OCI-LY1 (cell line): ENCODE measurements around the gene STAMBP.

Experiments used
- H2AFZ ChIP-seq: fragments of 200-600 bp; sonication (generic), shearing (Covaris generic); 2 replicates; pipeline ENCODE4 v1.6.0; 2014; ENCODE audit warnings: antibody characterized with exemption, mild to moderate bottlenecking, low read length
- H3F3A ChIP-seq: fragments of 200-600 bp; sonication (generic), shearing (Covaris generic); 2 replicates; pipeline ENCODE4 v1.6.0; 2014; ENCODE audit warnings: mild to moderate bottlenecking, antibody characterized with exemption, low read length, moderate library complexity; ENCODE audit not compliant: insufficient read depth
- H3K27ac ChIP-seq: fragments of 200-600 bp; sonication (generic); 2 replicates; pipeline ENCODE4 v1.5.1; 2014; ENCODE audit warnings: low read length, mixed run types, mild to moderate bottlenecking, low read depth; ENCODE audit not compliant: poor library complexity, severe bottlenecking
- H3K27me3 ChIP-seq: fragments of 200-600 bp; sonication (generic); 2 replicates; pipeline ENCODE4 v1.6.0; 2014; ENCODE audit warnings: antibody characterized with exemption, mild to moderate bottlenecking, low read length, moderate library complexity; ENCODE audit not compliant: insufficient read depth
- H3K36me3 ChIP-seq: fragments of 200-600 bp; sonication (generic); 2 replicates; pipeline ENCODE4 v1.6.1; 2014; ENCODE audit warnings: mild to moderate bottlenecking, antibody characterized with exemption, low read length, moderate library complexity, mixed read lengths; ENCODE audit not compliant: insufficient read depth
- H3K4me1 ChIP-seq: fragments of 200-600 bp; sonication (generic); 2 replicates; pipeline ENCODE4 v1.5.1; 2014; ENCODE audit warnings: mild to moderate bottlenecking, low read length, moderate library complexity; ENCODE audit not compliant: insufficient read depth, severe bottlenecking
- H3K4me2 ChIP-seq: fragments of 200-600 bp; sonication (generic), shearing (Covaris generic); 2 replicates; pipeline ENCODE4 v1.6.1; 2014; ENCODE audit warnings: low read length
- H3K4me3 ChIP-seq: fragments of 200-600 bp; sonication (generic); 2 replicates; pipeline ENCODE4 v1.5.1; 2014; ENCODE audit warnings: low read length, low read depth, mild to moderate bottlenecking, mixed read lengths; ENCODE audit not compliant: poor library complexity, severe bottlenecking
- H3K79me2 ChIP-seq: fragments of 200-600 bp; shearing (Covaris generic); 2 replicates; pipeline ENCODE4 v1.6.1; 2016; ENCODE audit warnings: mixed run types, low read length, mixed read lengths; ENCODE audit not compliant: insufficient read depth
- H3K9ac ChIP-seq: fragments of 200-600 bp; sonication (generic), shearing (Covaris generic); 2 replicates; pipeline ENCODE4 v1.6.1; 2014; ENCODE audit warnings: mild to moderate bottlenecking, low read length, mixed read lengths
- H3K9me2 ChIP-seq: fragments of 200-600 bp; sonication (generic), shearing (Covaris generic); 2 replicates; pipeline ENCODE4 v1.6.1; 2014; ENCODE audit warnings: low read depth, mild to moderate bottlenecking, low read length, mixed read lengths
- H3K9me3 ChIP-seq: fragments of 200-600 bp; shearing (Covaris generic); 2 replicates; pipeline ENCODE4 v1.6.1; 2014; ENCODE audit warnings: low read length, mixed read lengths
- H4K20me1 ChIP-seq: fragments of 200-600 bp; sonication (generic), shearing (Covaris generic); 2 replicates; pipeline ENCODE4 v1.6.0; 2016; ENCODE audit warnings: mild to moderate bottlenecking, low read length; ENCODE audit not compliant: insufficient read depth
- CTCF ChIP-seq: fragments of 200-600 bp; sonication (generic), shearing (Covaris generic); IDR thresholded peaks from 2 replicates; pipeline ENCODE4 v1.5.1; 2017; ENCODE audit warnings: mild to moderate bottlenecking, antibody characterized with exemption, low read length, moderate library complexity, mixed read lengths
- EZH2 ChIP-seq: fragments of 200-600 bp; sonication (generic), shearing (Covaris generic); IDR thresholded peaks from 2 replicates; pipeline ENCODE4 v1.8.0; 2017; ENCODE audit warnings: borderline replicate concordance, mixed run types, mild to moderate bottlenecking, antibody characterized with exemption, low read length, moderate library complexity, mixed read lengths

The STAMBP gene

GRCh38 chr2:73850009-73850408, 21.2 kb downstream of the STAMBP start:
- no peaks in the 10 kb centered on the region for H3K4me1 ChIP-seq
- peaks cover 82% of the 10 kb centered on the region for H3K36me3 ChIP-seq
- no peaks in the 10 kb centered on the region for H3K9me3 ChIP-seq
- no peaks in the 10 kb centered on the region for H4K20me1 ChIP-seq
- H3K9ac ChIP-seq: no peak overlapping the region
- no peak overlapping the region for H3K27ac ChIP-seq
- no peak overlapping the region for H2AFZ ChIP-seq
- TF ChIP-seq CTCF: no peak
- no peak for TF ChIP-seq EZH2
- no peak overlapping the region for H3K4me3 ChIP-seq
- no peaks in the 10 kb centered on the region for H3F3A ChIP-seq
- no peak overlapping the region for H3K4me2 ChIP-seq
- H3K79me2 ChIP-seq: no peaks in the 10 kb centered on the region
- H3K27me3 ChIP-seq: no peaks in the 10 kb centered on the region
- no peaks in the 10 kb centered on the region for H3K9me2 ChIP-seq

GRCh38 chr2:73851274-73851673, 22.5 kb downstream of the STAMBP start:
- H3K79me2 ChIP-seq: no peaks in the 10 kb centered on the region
- no peaks in the 10 kb centered on the region for H3K9me2 ChIP-seq
- H3K27ac ChIP-seq: no peak overlapping the region
- H2AFZ ChIP-seq: no peak overlapping the region
- no peaks in the 10 kb centered on the region for H3F3A ChIP-seq
- no peaks in the 10 kb centered on the region for H3K27me3 ChIP-seq
- H3K9ac ChIP-seq: no peak overlapping the region
- TF ChIP-seq CTCF (peak; percentile 41; the same call in 1 of the 2 replicates), EZH2 (no peak)
- no peaks in the 10 kb centered on the region for H4K20me1 ChIP-seq
- no peak overlapping the region for H3K4me2 ChIP-seq
- H3K9me3 ChIP-seq: no peaks in the 10 kb centered on the region
- H3K4me3 ChIP-seq: no peak overlapping the region
- peaks cover 82% of the 10 kb centered on the region for H3K36me3 ChIP-seq
- no peaks in the 10 kb centered on the region for H3K4me1 ChIP-seq

GRCh38 chr2:73852020-73852419, 23.3 kb downstream of the STAMBP start:
- Histone ChIP-seq H3K9me3 (no peaks in the 10 kb centered on the region), H2AFZ (no peak overlapping the region), H3K79me2 (no peaks in the 10 kb centered on the region), H3K4me3 (no peak overlapping the region), H3K4me2 (no peak overlapping the region), H3K36me3 (peaks cover 79% of the 10 kb centered on the region), H4K20me1 (no peaks in the 10 kb centered on the region), H3K9ac (no peak overlapping the region), H3K27ac (no peak overlapping the region), H3F3A (no peaks in the 10 kb centered on the region), H3K27me3 (no peaks in the 10 kb centered on the region), H3K9me2 (no peaks in the 10 kb centered on the region), H3K4me1 (peaks cover 3% of the 10 kb centered on the region)
- TF ChIP-seq EZH2 (no peak), CTCF (no peak)
